Loucy (cell line): ENCODE results near the gene NOTCH3.

ENCODE experiments used
- EZH2phosphoT487 ChIP-seq: fragments of 200-600 bp; IDR thresholded peaks from 2 replicates; pipeline ENCODE4 v1.6.1; 2018; ENCODE audit warnings: antibody characterized with exemption, mild to moderate bottlenecking, moderate library complexity, borderline replicate concordance
- TF ChIP-seq, protein P1 (sequence below): fragments of 200-600 bp; sonication (generic); conservative IDR thresholded peaks from 2 replicates; pipeline ENCODE4 v1.5.1; 2014; ENCODE audit warnings: mild to moderate bottlenecking, antibody characterized with exemption, low read length

DNA sequence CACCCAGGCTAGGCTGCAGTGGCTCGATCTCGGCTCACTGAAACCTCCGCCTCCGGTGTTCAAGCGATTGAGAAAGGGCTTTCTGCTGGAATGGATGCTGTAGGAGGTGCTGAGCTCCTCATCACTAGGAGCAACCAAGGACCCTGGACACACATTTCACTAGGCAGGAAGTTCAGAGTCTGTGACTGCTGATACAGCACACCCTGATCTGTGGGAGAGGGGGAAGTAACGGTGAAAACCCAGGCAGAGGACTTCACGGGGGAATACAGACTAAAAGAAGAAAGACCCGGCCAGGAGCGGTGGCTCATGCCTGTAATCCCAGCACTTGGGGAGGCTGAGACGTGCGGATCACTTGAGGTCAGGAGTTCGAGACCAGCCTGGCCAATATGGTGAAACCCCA is 11.9 kb upstream of the NOTCH3 start:
- TF ChIP-seq, protein P1, sequence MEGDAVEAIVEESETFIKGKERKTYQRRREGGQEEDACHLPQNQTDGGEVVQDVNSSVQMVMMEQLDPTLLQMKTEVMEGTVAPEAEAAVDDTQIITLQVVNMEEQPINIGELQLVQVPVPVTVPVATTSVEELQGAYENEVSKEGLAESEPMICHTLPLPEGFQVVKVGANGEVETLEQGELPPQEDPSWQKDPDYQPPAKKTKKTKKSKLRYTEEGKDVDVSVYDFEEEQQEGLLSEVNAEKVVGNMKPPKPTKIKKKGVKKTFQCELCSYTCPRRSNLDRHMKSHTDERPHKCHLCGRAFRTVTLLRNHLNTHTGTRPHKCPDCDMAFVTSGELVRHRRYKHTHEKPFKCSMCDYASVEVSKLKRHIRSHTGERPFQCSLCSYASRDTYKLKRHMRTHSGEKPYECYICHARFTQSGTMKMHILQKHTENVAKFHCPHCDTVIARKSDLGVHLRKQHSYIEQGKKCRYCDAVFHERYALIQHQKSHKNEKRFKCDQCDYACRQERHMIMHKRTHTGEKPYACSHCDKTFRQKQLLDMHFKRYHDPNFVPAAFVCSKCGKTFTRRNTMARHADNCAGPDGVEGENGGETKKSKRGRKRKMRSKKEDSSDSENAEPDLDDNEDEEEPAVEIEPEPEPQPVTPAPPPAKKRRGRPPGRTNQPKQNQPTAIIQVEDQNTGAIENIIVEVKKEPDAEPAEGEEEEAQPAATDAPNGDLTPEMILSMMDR: no peak
- TF ChIP-seq EZH2phosphoT487: no peak
